Endothelial cell of umbilical vein (primary cell): ENCODE data around the gene MAML2. TPM values are rescaled to one million over a fixed set of nuclear protein-coding genes. Genes with fewer than 3 reads are reported as not detected.

ENCODE experiments used
- BruUV-seq: library from RNA; stranded (reverse); fragments of 400-500 nt; replicated peaks from 2 replicates; lab custom pipeline; 2021; lab: Mats Ljungman, UMichigan
- CTCF ChIA-PET: fragments of 300-600, 350-600 bp; sonication (Branson Sonifier 250); formaldehyde crosslinking; loops from one replicate; lab custom pipeline; 2021; ENCODE audit warnings: antibody characterized with exemption, inconsistent platforms; lab: Charles Lee
- POLR2A ChIA-PET: fragments of 300-600, 350-600 bp; sonication (Branson Sonifier 250); formaldehyde crosslinking; loops from one replicate; lab custom pipeline; 2021; ENCODE audit warnings: antibody characterized with exemption, inconsistent platforms; lab: Charles Lee
- DNase-seq: peaks from one replicate; pipeline ENCODE4 v3.0.0-alpha.2; 2011; ENCODE audit warnings: low read depth, low spot score
- FAIRE-seq: peaks from 2 replicates; lab custom pipeline; 2011; peaks lifted over from hg19 to GRCh38; lab: Jason Lieb, UNC
- H2AFZ ChIP-seq: 2 replicates; pipeline ENCODE4 v1.6.0; 2012; ENCODE audit warnings: low read depth, low read length, control low read depth, inconsistent platforms
- H3K27ac ChIP-seq: 2 replicates; pipeline ENCODE4 v1.5.1; 2011; ENCODE audit warnings: low read depth, mild to moderate bottlenecking, control low read depth, low read length, moderate library complexity; ENCODE audit not compliant: insufficient read depth
- H3K27me3 ChIP-seq, 2 experiments: 2 replicates each; pipeline versions ENCODE4 v1.6.0 to v1.6.1; 2011; ENCODE audit warnings: low read length in 2 of 2, mixed read lengths in 1 of 2; ENCODE audit not compliant: control insufficient read depth in 2 of 2, insufficient read depth in 2 of 2
- H3K36me3 ChIP-seq, 2 experiments: 2 replicates in 1 of 2; 3 replicates in 1 of 2; pipeline ENCODE4 v1.5.1; 2011; ENCODE audit warnings: low read length in 2 of 2, mild to moderate bottlenecking in 1 of 2, moderate library complexity in 1 of 2; ENCODE audit not compliant: control insufficient read depth in 2 of 2, insufficient read depth in 2 of 2; ENCODE audit errors: extremely low read depth in 1 of 2
- H3K4me1 ChIP-seq: 3 replicates; pipeline ENCODE4 v1.5.1; 2011; ENCODE audit warnings: mild to moderate bottlenecking, low read length; ENCODE audit not compliant: control insufficient read depth, insufficient read depth; ENCODE audit errors: extremely low read depth
- H3K4me2 ChIP-seq: 2 replicates; pipeline ENCODE4 v1.6.1; 2011; ENCODE audit warnings: low read length, control low read depth, mixed read lengths; ENCODE audit not compliant: insufficient read depth
- H3K4me3 ChIP-seq, 3 experiments: fragments of 200-600 bp in 1 of 3; sonication (generic), shearing (Covaris generic) in 1 of 3; replicated peaks in 1 of 3; 2 replicates each; pipeline ENCODE4 v1.5.1; 2011 to 2016; ENCODE audit warnings: control low read depth in 3 of 3, low read length in 3 of 3, mild to moderate bottlenecking in 2 of 3, inconsistent platforms in 1 of 3, low read depth in 1 of 3, moderate library complexity in 1 of 3; ENCODE audit not compliant: insufficient read depth in 1 of 3
- H3K79me2 ChIP-seq: 2 replicates; pipeline ENCODE4 v1.6.0; 2012; ENCODE audit warnings: low read length, inconsistent platforms; ENCODE audit not compliant: control insufficient read depth, insufficient read depth
- H3K9ac ChIP-seq: replicated peaks from 2 replicates; pipeline ENCODE3; 2011; ENCODE audit warnings: low read length, control low read depth; ENCODE audit not compliant: insufficient read depth; ENCODE audit errors: extremely low read depth
- H3K9me1 ChIP-seq: replicated peaks from 3 replicates; pipeline ENCODE4 v1.6.0; 2011; ENCODE audit warnings: mild to moderate bottlenecking, low read length; ENCODE audit not compliant: control insufficient read depth, insufficient read depth; ENCODE audit errors: extremely low read depth
- H3K9me3 ChIP-seq: replicated peaks from 2 replicates; pipeline ENCODE4 v1.5.1; 2012; ENCODE audit warnings: low read length, inconsistent platforms; ENCODE audit not compliant: control insufficient read depth, insufficient read depth
- H4K20me1 ChIP-seq: replicated peaks from 2 replicates; pipeline ENCODE3; 2011; ENCODE audit warnings: mild to moderate bottlenecking, low read length; ENCODE audit not compliant: control insufficient read depth, insufficient read depth; ENCODE audit errors: extremely low read depth
- EZH2 ChIP-seq: IDR thresholded peaks from 2 replicates; pipeline ENCODE4 v1.6.1; 2012; ENCODE audit warnings: borderline replicate concordance, low read depth, mild to moderate bottlenecking, moderate library complexity, low read length, inconsistent platforms; ENCODE audit not compliant: severe bottlenecking
- FOS ChIP-seq: IDR thresholded peaks from 2 replicates; pipeline ENCODE4 v1.6.1; 2011; ENCODE audit warnings: mild to moderate bottlenecking, low read length, moderate library complexity, borderline replicate concordance; ENCODE audit not compliant: insufficient read depth
- GATA2 ChIP-seq: IDR thresholded peaks from 2 replicates; pipeline ENCODE4 v1.7.0; 2011; ENCODE audit warnings: low read depth, mild to moderate bottlenecking, moderate library complexity, mixed read lengths, low read length; ENCODE audit not compliant: insufficient read length, insufficient read depth
- JUN ChIP-seq: IDR thresholded peaks from 2 replicates; pipeline ENCODE4 v1.6.1; 2011; ENCODE audit warnings: borderline replicate concordance, low read depth; ENCODE audit not compliant: insufficient read length, insufficient read depth
- MYC ChIP-seq: IDR thresholded peaks from one replicate; pipeline ENCODE4 v1.6.1; 2011; ENCODE audit warnings: mild to moderate bottlenecking, low read depth, low read length
- POLR2A ChIP-seq: IDR thresholded peaks from 2 replicates; pipeline ENCODE4 v1.6.1; 2012; ENCODE audit warnings: low read depth, mild to moderate bottlenecking, control low read depth, low read length
- POLR2AphosphoS5 ChIP-seq: IDR thresholded peaks from 2 replicates; pipeline ENCODE4 v1.6.1; 2012; ENCODE audit warnings: low read depth, mild to moderate bottlenecking, control low read depth, low read length, moderate library complexity; ENCODE audit not compliant: insufficient read depth
- dilution Hi-C: fragments of 300-500 bp; cut with MboI; formaldehyde crosslinking; loops from one replicate; pipeline ENCODE4 v1.15.0; 2019; ENCODE audit warnings: low sequenced_read_pairs; ENCODE audit not compliant: extremely low pct_ligation_motif_present
- intact Hi-C: fragments of 100-400 bp; cut with micrococcal nuclease; formaldehyde crosslinking; loops from one replicate; pipeline ENCODE4 v1.10.0; 2022
- polyA plus RNA-seq, 4 experiments: library from polyadenylated mRNA; depleted of rRNA in 3 of 4; stranded (reverse) in 3 of 4; unstranded in 1 of 4; fragments of >200 nt; gene quantifications; 2 replicates each; pipeline versions ENCODE4 v1.2.1 to v1.2.3, GENCODE V29; 2011 to 2012; ENCODE audit warnings: missing spikeins in 1 of 4
- total RNA-seq: library from RNA; stranded (reverse); gene quantifications from 2 replicates; pipeline ENCODE4 v1.2.3, GENCODE V29; 2021
- TF ChIP-seq, protein P1 (sequence below), 2 donors: IDR thresholded peaks; 1 replicate in 1 of 2; 2 replicates in 1 of 2; pipeline ENCODE4 v1.5.1; 2011; ENCODE audit warnings: low read length in 2 of 2, mild to moderate bottlenecking in 2 of 2, moderate library complexity in 2 of 2, control low read depth in 1 of 2, inconsistent platforms in 1 of 2, low read depth in 1 of 2; ENCODE audit not compliant: insufficient read depth in 1 of 2; ENCODE audit errors: extremely low read depth in 1 of 2
- TF ChIP-seq, protein P2 (sequence below): IDR thresholded peaks from 2 replicates; pipeline ENCODE4 v1.6.1; 2011; ENCODE audit not compliant: insufficient read depth, insufficient read length

Gene MAML2
- total and polyA plus RNA-seq, 2 donors (not counting 3 experiments of a cell fraction or from before 2014, with no cell fraction given): 12.4 to 16.8 TPM

DNA sequence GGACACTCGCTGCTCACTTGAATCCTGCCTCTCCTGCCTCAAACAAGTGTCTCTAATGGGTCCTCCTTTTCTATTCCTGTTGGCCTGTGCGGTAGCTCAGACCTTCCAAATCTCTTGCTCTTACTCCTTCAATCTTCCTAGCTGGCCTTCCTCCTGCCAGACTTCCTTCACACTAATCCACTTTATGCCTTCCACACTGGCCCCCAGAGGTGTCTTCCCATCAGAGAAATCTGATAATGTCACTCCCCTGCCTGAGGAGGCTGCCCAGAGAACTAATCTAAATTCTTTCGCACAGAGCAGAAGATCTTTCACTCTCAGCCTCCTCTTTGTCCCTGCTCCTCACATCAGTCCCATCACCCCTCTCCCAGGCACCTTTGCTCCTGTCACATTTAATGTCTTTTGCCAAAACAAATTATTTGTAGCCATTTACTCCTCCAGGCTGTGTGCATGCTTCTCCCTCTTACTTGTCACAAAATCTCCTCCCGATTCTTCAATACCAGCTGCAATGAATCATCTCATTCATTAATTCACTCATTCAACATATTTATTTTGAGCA, 175.7 kb downstream of the MAML2 start:
- Histone ChIP-seq H3K4me2 (no peak overlapping the region), H3K9me3 (no peaks in the 10 kb centered on the region), H3K27ac (no peak overlapping the region), H2AFZ (no peak overlapping the region), H3K4me3 (no peak overlapping the region), H3K27me3 (no peaks in the 10 kb centered on the region), H3K9me1 (no peaks in the 10 kb centered on the region), H3K4me1 (peaks cover 28% of the 10 kb centered on the region), H3K36me3 (no peaks in the 10 kb centered on the region), H3K79me2 (peaks cover 4% of the 10 kb centered on the region), H4K20me1 (no peaks in the 10 kb centered on the region), H3K9ac (no peak overlapping the region)
- no TSS peak for BruUV-seq
- TF ChIP-seq POLR2AphosphoS5 (no peak), EZH2 (no peak), MYC (no peak), GATA2 (no peak), JUN (no peak), FOS (no peak), POLR2A (no peak)
- TF ChIP-seq, protein P1, sequence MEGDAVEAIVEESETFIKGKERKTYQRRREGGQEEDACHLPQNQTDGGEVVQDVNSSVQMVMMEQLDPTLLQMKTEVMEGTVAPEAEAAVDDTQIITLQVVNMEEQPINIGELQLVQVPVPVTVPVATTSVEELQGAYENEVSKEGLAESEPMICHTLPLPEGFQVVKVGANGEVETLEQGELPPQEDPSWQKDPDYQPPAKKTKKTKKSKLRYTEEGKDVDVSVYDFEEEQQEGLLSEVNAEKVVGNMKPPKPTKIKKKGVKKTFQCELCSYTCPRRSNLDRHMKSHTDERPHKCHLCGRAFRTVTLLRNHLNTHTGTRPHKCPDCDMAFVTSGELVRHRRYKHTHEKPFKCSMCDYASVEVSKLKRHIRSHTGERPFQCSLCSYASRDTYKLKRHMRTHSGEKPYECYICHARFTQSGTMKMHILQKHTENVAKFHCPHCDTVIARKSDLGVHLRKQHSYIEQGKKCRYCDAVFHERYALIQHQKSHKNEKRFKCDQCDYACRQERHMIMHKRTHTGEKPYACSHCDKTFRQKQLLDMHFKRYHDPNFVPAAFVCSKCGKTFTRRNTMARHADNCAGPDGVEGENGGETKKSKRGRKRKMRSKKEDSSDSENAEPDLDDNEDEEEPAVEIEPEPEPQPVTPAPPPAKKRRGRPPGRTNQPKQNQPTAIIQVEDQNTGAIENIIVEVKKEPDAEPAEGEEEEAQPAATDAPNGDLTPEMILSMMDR (IDR thresholded peaks at IDR 0.05; ENCODE audit: extremely low read depth in 1 of 2, insufficient read depth in 1 of 2, low read depth in 1 of 2, low read length in 2 of 2): no peak
- TF ChIP-seq, protein P2, sequence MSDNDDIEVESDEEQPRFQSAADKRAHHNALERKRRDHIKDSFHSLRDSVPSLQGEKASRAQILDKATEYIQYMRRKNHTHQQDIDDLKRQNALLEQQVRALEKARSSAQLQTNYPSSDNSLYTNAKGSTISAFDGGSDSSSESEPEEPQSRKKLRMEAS: no peak
- POLR2A ChIA-PET: no interaction called here
- intact Hi-C loops: no loop called here
- CTCF ChIA-PET: interaction anchor here (2.0 kb wide), 1 partner anchor 12 kb away, joined by 4 read pairs; no protein-coding TSS in a partner anchor
- dilution Hi-C loops: no loop called here
- DNase-seq: no peak
- FAIRE-seq: no peak
